GM19238 (cell line): Measurements from ENCODE around the gene PANK4.
A peak's percentile ranks its signal among the peaks of the same experiment; 100 is the strongest.
"Not testable (repeated sequence)": the region's sequence is repeated elsewhere in the genome, so short reads cannot be mapped to it uniquely, and the experiment has no call there.

Experiments used
- DNase-seq: peaks from one replicate; pipeline ENCODE4 v3.0.0; 2011; ENCODE audit warnings: low spot score; ENCODE audit not compliant: insufficient read length

The PANK4 gene

DNA sequence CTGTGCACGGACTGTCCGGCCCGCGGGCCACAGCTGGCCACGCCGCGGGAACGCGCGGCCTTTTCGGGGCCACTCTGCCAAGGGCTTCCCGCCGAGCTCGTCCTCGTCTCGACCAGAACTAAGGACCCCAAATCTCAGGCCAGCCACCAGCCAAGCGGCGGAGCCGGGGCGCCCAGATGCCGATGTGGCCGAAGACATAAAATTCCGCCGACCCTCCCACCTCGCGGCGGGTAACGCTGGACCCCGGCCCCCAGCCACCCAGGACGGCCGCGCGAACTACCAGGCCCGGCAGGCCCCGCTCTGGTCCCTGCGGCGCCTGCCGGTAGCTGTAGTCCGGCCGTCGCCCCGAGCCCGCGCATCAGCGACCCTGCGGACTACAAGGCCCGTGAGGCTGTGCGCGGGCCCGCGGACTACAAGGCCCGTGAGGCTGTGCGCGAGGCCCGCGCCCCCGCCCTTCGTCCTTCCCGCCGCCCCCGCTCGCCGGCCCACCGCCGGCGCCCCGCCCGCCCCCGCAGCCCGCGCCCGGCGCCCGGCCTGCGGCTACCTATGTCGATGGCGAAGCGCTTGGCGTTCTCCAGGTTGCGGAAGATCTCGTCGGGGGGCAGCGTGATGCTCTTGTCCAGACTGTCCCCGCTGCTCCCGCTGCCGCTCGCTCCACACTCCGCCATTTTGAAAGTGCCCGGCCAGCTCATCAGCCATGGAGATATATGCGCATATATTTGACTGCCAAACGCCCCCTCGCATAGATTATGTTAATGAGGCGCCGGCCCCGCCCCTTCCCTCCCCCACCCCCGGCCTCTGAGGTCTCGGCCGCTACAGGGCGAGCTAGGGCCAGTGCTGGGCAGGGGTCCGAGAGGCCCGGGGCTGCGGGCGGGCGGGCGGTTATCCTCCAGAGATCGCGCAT lies at the start of gene PANK4:
Gene PANK4 (minus strand): TSS at position 677 of the 904 bp plus-strand sequence. CDS start 9 bp downstream, at position 668.
- DNase-seq = peak; percentile 98

DNA sequence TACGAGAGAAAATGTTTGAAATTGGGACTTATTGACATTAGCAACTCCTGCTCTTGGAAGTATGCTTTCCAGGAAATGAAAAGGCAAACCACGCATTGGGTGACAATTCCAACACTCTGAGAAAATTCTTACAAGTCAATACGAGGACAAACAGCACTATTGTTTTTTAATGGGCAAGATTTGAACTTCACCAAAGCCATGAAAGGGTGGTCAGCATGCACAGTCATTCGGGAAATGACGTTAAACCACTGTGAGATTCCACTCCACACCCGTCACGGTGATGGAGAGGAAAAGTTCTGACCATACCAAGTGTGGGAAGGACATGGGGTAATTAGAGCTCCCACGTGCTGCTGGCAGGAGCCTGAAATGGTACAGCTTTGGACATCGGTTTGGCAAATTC lies 48.0 kb upstream of the PANK4 start:
- no peak for DNase-seq

GRCh38 chr1:2573250-2573920 lies 47.0 kb upstream of the PANK4 start:
- no peak for DNase-seq

GRCh38 chr1:2571348-2571747 lies 45.0 kb upstream of the PANK4 start:
- DNase-seq = no peak

DNA sequence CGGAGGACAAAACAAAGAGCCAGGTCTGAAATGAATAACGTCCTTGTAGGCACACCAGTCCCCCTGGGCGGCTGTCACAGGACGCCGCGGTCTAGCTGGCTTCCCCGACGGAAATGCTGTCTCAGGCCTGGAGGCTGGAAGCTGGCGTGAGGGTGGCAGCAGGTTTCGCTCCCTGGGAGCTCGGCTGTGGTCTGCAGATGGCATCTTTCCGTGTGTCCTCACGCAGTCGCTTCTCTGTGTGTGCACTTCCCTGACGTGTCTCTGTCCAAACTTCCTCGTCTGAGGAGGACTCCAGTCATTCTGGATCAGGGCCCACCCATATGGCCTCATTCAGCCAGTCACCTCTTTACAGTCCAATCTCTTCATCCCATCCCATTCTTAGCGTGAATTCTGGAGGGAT lies 43.9 kb upstream of the PANK4 start:
- DNase-seq = no peak

DNA sequence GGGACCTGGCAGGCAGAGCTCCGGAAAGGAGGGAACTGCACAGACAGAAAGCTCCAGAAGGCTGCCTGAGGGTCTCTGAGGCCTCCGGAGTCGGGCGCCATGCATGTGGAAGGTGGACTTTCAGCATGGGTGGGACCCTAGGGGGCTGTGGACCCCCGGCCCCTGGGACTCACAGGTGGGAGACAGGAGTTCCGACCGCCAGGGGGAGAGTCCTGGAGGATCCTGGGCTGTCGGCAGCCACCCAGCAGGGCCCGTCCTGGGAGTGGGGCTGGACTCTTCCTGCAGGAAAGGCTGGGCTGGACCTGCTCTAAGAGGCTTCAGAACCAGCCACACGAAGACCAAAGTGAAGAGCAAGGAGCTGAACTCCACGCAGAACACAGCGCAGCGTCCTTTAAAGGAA lies 43.3 kb upstream of the PANK4 start:
- DNase-seq = not testable (repeated sequence)

DNA sequence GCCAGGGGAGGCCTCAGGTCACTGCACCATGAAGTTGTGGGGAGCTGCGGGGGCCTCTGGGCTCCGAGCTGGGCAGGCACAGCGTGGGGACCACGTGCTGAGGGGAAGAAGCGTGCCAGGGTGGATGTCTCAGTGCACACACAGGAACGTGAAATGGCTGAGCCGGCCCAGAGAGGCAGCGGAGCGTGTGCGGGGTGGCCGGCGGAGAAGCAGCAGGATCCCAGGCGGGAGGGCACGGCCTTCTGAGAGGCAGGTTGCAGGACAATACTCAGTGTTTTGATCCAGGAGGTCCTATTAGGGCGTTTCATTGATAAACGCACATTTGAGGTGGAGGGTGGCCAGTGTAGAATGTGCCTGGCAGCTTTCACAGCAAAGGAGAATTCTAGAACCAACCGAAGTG lies 42.7 kb upstream of the PANK4 start:
- no peak for DNase-seq

GRCh38 chr1:2568187-2568816 lies 41.9 kb upstream of the PANK4 start:
- not testable (repeated sequence) for DNase-seq

- DNase-seq = no peak
Measured at GRCh38 chr1:2567083-2567679, 40.8 kb upstream of the PANK4 start.

- DNase-seq = no peak
Measured at GRCh38 chr1:2566101-2567045, 40.0 kb upstream of the PANK4 start.

GRCh38 chr1:2564815-2565374 lies 38.5 kb upstream of the PANK4 start:
- no peak for DNase-seq

DNA sequence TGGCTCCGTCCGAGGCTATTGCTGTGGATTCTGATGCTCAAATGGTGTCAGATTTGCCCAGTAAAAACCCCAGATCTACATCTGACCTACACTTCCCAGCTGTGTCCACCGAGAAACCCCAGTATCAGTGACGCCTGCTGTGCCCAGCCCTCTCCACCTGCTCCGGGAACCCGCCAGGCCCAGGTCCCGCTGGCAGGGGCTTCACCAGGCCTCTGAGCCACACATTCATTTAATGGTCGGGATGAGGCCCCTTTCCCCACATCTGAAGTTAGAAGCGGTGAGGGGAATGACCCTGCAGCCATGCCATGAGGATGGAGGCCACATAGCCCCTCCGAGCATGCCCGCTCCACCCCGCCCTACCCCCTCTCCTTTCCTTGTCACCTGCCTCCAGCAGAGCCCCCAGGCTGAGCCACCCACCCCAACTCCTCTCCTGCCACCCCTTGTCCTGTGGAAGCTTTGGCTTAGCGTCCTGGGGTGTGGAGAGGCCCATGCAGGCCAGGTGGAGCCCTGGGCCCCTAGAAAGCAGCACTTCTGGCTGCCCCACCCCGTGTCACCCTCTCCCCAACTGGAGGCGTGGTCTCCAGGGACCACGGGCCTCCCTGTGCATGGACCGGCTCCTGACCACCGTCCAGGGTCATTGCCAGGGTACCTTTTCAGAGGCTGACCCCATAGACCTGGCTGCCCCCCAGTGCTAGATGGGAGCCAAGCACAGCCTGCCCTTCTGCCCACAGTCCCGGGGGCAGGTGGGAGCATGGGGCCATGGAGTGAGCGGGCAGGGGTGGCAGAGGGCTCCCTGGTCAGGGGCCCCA lies 37.8 kb upstream of the PANK4 start:
- no peak for DNase-seq

DNA sequence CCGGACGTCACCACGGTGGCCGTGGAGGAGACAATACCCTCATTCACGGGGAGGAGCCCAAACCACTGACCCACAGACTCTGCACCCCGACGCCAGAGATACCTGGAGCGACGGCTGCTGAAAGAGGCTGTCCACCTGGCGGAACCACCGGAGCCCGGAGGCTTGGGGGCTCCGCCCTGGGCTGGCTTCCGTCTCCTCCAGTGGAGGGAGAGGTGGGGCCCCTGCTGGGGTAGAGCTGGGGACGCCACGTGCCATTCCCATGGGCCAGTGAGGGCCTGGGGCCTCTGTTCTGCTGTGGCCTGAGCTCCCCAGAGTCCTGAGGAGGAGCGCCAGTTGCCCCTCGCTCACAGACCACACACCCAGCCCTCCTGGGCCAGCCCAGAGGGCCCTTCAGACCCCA lies 36.8 kb upstream of the PANK4 start:
- no peak for DNase-seq

DNA sequence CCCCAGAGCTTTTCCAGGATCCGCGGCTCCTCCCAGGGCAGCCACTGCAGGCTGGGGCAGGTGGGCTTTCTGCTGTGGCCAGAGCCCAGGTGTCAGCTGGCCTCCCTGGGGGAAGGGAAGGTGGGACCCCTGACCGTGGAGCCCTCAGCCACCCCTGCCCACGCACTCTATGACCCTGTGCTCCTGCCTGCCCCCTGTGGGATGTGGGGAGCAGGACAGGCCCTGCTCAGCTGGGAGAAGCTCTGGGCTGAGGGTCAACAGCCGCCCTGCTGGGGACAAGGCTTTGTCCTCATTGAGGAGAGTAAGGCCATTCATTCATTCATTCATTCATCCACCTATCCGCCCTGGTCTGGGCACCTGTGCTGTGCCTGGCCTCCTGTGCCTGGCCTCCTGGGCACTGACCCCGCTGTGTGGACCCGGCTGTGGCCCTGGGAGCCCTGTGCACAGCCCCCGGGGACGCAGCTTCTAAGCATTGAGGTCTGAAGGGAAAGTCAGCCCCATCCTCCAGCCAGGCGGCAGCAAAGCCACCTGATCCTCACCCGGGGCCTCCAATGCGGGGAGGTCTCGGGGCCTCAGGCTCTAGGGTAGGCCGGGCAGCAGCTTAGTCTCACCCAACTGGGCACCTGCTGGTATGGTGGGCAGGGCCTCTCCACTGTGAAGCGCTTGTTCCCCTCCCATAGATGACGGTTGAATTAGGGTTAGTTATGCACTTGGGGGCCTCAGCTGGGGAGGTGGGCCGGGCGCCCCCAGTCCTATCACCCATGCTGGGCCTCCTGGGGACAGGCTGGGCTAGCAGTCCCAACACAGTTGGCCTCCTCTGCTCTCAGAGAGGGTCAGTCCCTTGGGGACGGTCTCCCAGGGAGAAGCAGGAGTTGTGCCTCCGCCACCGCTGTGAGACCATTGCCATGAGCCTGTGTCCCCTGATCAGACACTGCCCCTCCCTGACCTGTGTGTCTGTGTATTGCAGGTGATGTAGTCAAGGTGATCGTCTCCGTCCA lies 35.8 kb upstream of the PANK4 start:
- DNase-seq = no peak

DNA sequence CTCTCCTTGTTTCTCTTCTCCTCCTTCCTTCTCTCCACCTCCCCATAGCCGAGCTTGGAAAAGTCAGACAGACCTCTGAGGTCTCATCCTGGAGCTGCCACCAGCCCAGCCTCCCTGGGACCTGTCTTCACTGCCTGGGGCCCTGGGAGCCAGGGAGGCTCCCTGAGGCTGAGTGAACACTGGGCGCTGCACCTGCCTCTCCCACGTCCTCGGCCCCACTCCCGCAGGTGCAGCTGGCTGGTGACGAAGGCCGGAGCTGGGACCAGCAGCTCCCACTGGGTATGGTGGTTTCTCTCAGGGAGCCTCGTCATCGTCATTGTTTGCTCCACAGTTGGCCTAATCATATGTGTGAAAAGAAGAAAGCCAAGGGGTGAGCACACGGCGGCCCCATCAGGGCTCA lies 35.0 kb upstream of the PANK4 start:
- no peak for DNase-seq

DNA sequence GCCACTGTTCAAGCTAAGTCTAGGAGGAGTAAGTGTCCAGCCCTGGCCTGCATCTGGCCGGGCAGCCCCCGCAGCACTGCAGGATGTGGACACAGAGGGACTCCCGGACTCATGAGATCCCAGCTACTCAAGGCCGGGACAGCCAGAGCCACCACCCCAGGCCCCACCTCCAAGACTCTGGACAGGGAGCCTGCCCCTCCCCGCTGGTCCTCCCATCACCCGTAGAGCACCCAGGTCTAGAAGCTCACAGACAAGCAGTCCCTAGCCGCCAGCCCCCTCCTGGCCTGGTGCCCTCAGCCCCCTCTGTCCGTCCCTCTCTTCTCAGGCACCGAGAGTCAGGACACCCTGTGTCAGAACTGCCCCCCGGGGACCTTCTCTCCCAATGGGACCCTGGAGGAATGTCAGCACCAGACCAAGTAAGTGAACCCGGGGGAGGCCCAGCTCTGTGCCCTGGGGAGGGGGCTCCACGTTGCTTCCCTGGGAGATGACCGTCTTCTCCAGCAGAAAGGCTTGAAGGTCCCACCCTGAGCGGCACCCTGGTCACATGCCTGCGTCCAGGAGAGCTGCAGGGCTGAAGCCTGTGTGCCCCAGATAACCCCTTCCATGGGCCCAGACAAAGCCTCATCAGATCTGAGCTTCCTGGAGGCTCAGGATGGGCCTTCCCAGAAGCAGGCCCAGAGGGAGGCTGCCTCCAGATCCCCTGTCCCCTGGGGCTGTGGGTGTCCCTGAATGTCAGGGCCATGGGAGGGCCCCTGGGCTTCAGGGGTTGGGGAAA lies 34.1 kb upstream of the PANK4 start:
- no peak for DNase-seq

- DNase-seq = no peak
Measured at GRCh38 chr1:2559509-2560298, 33.3 kb upstream of the PANK4 start.
